ENCODE results near the gene NUMBL.
A peak's percentile ranks its signal among the peaks of the same experiment; 100 is the strongest.
"Not testable (repeated sequence)": the region's sequence is repeated elsewhere in the genome, so short reads cannot be mapped to it uniquely, and the experiment has no call there.

The NUMBL gene

GRCh38 chr19:40655684-40656083, 34.8 kb downstream of the NUMBL start:
- not testable (repeated sequence) for H3K36me3 ChIP-seq (ENCODE audit: control insufficient read depth in 2 of 2, insufficient read depth in 2 of 2, low read length in 2 of 2); H3K27me3 ChIP-seq (ENCODE audit: control insufficient read depth in 2 of 2, insufficient read depth in 2 of 2, low read length in 2 of 2); H3K27ac ChIP-seq (ENCODE audit: low read depth in 2 of 2, low read length in 2 of 2); H3K4me1 ChIP-seq (ENCODE audit: control insufficient read depth in 2 of 2, insufficient read depth in 2 of 2, low read length in 2 of 2); H3K4me3 ChIP-seq (ENCODE audit: low read length in 2 of 2); H3K9ac ChIP-seq (ENCODE audit: low read depth in 1 of 2, low read length in 2 of 2); H3K9me3 ChIP-seq (ENCODE audit: control insufficient read depth in 2 of 2, low read length in 2 of 2)

- H3K36me3 ChIP-seq (ENCODE audit: control insufficient read depth in 2 of 2, insufficient read depth in 2 of 2, low read length in 2 of 2); H3K27ac ChIP-seq (ENCODE audit: low read depth in 2 of 2, low read length in 2 of 2); H3K4me1 ChIP-seq (ENCODE audit: control insufficient read depth in 2 of 2, insufficient read depth in 2 of 2, low read length in 2 of 2); H3K9ac ChIP-seq (ENCODE audit: low read depth in 1 of 2, low read length in 2 of 2); H3K27me3 ChIP-seq (ENCODE audit: control insufficient read depth in 2 of 2, insufficient read depth in 2 of 2, low read length in 2 of 2); H3K9me3 ChIP-seq (ENCODE audit: control insufficient read depth in 2 of 2, low read length in 2 of 2); H3K4me3 ChIP-seq (ENCODE audit: low read length in 2 of 2): not testable (repeated sequence)
Measured at GRCh38 chr19:40652303-40652702, 38.1 kb downstream of the NUMBL start.

GRCh38 chr19:40650749-40651305, 39.6 kb downstream of the NUMBL start:
- Histone ChIP-seq H3K9ac (ENCODE audit: low read depth in 1 of 2, low read length in 2 of 2) (no peak overlapping the region), H3K9me3 (ENCODE audit: control insufficient read depth in 2 of 2, low read length in 2 of 2) (no peaks in the 10 kb centered on the region), H3K27me3 (ENCODE audit: control insufficient read depth in 2 of 2, insufficient read depth in 2 of 2, low read length in 2 of 2) (no peaks in the 10 kb centered on the region), H3K4me1 (ENCODE audit: control insufficient read depth in 2 of 2, insufficient read depth in 2 of 2, low read length in 2 of 2) (peaks cover 0 to 4% of the 10 kb centered on the region in 2 donors), H3K4me3 (ENCODE audit: low read length in 2 of 2) (no peak overlapping the region), H3K36me3 (ENCODE audit: control insufficient read depth in 2 of 2, insufficient read depth in 2 of 2, low read length in 2 of 2) (no peaks in the 10 kb centered on the region), H3K27ac (ENCODE audit: low read depth in 2 of 2, low read length in 2 of 2) (peak overlapping the region in 1 of 2 donors; percentile 48)

GRCh38 chr19:40649903-40650675, 40.4 kb downstream of the NUMBL start:
- not testable (repeated sequence) for H3K9ac ChIP-seq (ENCODE audit: low read depth in 1 of 2, low read length in 2 of 2); H3K4me1 ChIP-seq (ENCODE audit: control insufficient read depth in 2 of 2, insufficient read depth in 2 of 2, low read length in 2 of 2); H3K27me3 ChIP-seq (ENCODE audit: control insufficient read depth in 2 of 2, insufficient read depth in 2 of 2, low read length in 2 of 2); H3K4me3 ChIP-seq (ENCODE audit: low read length in 2 of 2); H3K36me3 ChIP-seq (ENCODE audit: control insufficient read depth in 2 of 2, insufficient read depth in 2 of 2, low read length in 2 of 2); H3K9me3 ChIP-seq (ENCODE audit: control insufficient read depth in 2 of 2, low read length in 2 of 2)
- peak overlapping the region in 1 of 2 donors; percentile 48 for H3K27ac ChIP-seq (ENCODE audit: low read depth in 2 of 2, low read length in 2 of 2)

- Histone ChIP-seq H3K36me3 (ENCODE audit: control insufficient read depth in 2 of 2, insufficient read depth in 2 of 2, low read length in 2 of 2) (no peaks in the 10 kb centered on the region), H3K27ac (ENCODE audit: low read depth in 2 of 2, low read length in 2 of 2) (peak overlapping the region; percentile 76 to 77), H3K4me1 (ENCODE audit: control insufficient read depth in 2 of 2, insufficient read depth in 2 of 2, low read length in 2 of 2) (peaks cover 0 to 4% of the 10 kb centered on the region in 2 donors), H3K4me3 (ENCODE audit: low read length in 2 of 2) (peak overlapping the region in 1 of 2 donors; percentile 28), H3K9ac (ENCODE audit: low read depth in 1 of 2, low read length in 2 of 2) (no peak overlapping the region), H3K27me3 (ENCODE audit: control insufficient read depth in 2 of 2, insufficient read depth in 2 of 2, low read length in 2 of 2) (no peaks in the 10 kb centered on the region), H3K9me3 (ENCODE audit: control insufficient read depth in 2 of 2, low read length in 2 of 2) (no peaks in the 10 kb centered on the region)
Measured at GRCh38 chr19:40646743-40647254, 43.7 kb downstream of the NUMBL start.

- Histone ChIP-seq H3K4me1 (ENCODE audit: control insufficient read depth in 2 of 2, insufficient read depth in 2 of 2, low read length in 2 of 2) (peaks cover 0 to 4% of the 10 kb centered on the region in 2 donors), H3K27ac (ENCODE audit: low read depth in 2 of 2, low read length in 2 of 2) (peak overlapping the region in 1 of 2 donors; percentile 17), H3K9me3 (ENCODE audit: control insufficient read depth in 2 of 2, low read length in 2 of 2) (no peaks in the 10 kb centered on the region), H3K9ac (ENCODE audit: low read depth in 1 of 2, low read length in 2 of 2) (no peak overlapping the region), H3K4me3 (ENCODE audit: low read length in 2 of 2) (no peak overlapping the region), H3K27me3 (ENCODE audit: control insufficient read depth in 2 of 2, insufficient read depth in 2 of 2, low read length in 2 of 2) (no peaks in the 10 kb centered on the region), H3K36me3 (ENCODE audit: control insufficient read depth in 2 of 2, insufficient read depth in 2 of 2, low read length in 2 of 2) (no peaks in the 10 kb centered on the region)
Measured at GRCh38 chr19:40642757-40643305, 47.6 kb downstream of the NUMBL start.

- no peak overlapping the region for H3K27ac ChIP-seq (ENCODE audit: low read depth in 2 of 2, low read length in 2 of 2)
Measured at GRCh38 chr19:40642051-40642706, 48.3 kb downstream of the NUMBL start.

GRCh38 chr19:40641281-40641680, 49.2 kb downstream of the NUMBL start:
- H3K27me3 ChIP-seq (ENCODE audit: control insufficient read depth in 2 of 2, insufficient read depth in 2 of 2, low read length in 2 of 2) = no peaks in the 10 kb centered on the region
- H3K9ac ChIP-seq (ENCODE audit: low read depth in 1 of 2, low read length in 2 of 2) = no peak overlapping the region
- no peaks in the 10 kb centered on the region for H3K36me3 ChIP-seq (ENCODE audit: control insufficient read depth in 2 of 2, insufficient read depth in 2 of 2, low read length in 2 of 2)
- H3K9me3 ChIP-seq (ENCODE audit: control insufficient read depth in 2 of 2, low read length in 2 of 2) = no peaks in the 10 kb centered on the region
- H3K4me3 ChIP-seq (ENCODE audit: low read length in 2 of 2) = no peak overlapping the region
- no peaks in the 10 kb centered on the region for H3K4me1 ChIP-seq (ENCODE audit: control insufficient read depth in 2 of 2, insufficient read depth in 2 of 2, low read length in 2 of 2)
- H3K27ac ChIP-seq (ENCODE audit: low read depth in 2 of 2, low read length in 2 of 2) = peak overlapping the region in 1 of 2 donors; percentile 38

More at GRCh38 chr19:40642051-40642706, 48.3 kb downstream of the NUMBL start:
- H3K4me3 ChIP-seq (ENCODE audit: low read length in 2 of 2) = no peak overlapping the region
- no peak overlapping the region for H3K9ac ChIP-seq (ENCODE audit: low read depth in 1 of 2, low read length in 2 of 2)
- H3K27me3 ChIP-seq (ENCODE audit: control insufficient read depth in 2 of 2, insufficient read depth in 2 of 2, low read length in 2 of 2) = no peaks in the 10 kb centered on the region
- H3K36me3 ChIP-seq (ENCODE audit: control insufficient read depth in 2 of 2, insufficient read depth in 2 of 2, low read length in 2 of 2) = no peaks in the 10 kb centered on the region
- H3K4me1 ChIP-seq (ENCODE audit: control insufficient read depth in 2 of 2, insufficient read depth in 2 of 2, low read length in 2 of 2) = peaks cover 0 to 4% of the 10 kb centered on the region in 2 donors
- no peaks in the 10 kb centered on the region for H3K9me3 ChIP-seq (ENCODE audit: control insufficient read depth in 2 of 2, low read length in 2 of 2)

- no peaks in the 10 kb centered on the region for H3K27me3 ChIP-seq (ENCODE audit: control insufficient read depth in 2 of 2, insufficient read depth in 2 of 2, low read length in 2 of 2)
- no peak overlapping the region for H3K4me3 ChIP-seq (ENCODE audit: low read length in 2 of 2)
- no peaks in the 10 kb centered on the region for H3K9me3 ChIP-seq (ENCODE audit: control insufficient read depth in 2 of 2, low read length in 2 of 2)
- peak overlapping the region; percentile 29 to 48 for H3K27ac ChIP-seq (ENCODE audit: low read depth in 2 of 2, low read length in 2 of 2)
- no peaks in the 10 kb centered on the region for H3K36me3 ChIP-seq (ENCODE audit: control insufficient read depth in 2 of 2, insufficient read depth in 2 of 2, low read length in 2 of 2)
- H3K9ac ChIP-seq (ENCODE audit: low read depth in 1 of 2, low read length in 2 of 2) = no peak overlapping the region
- H3K4me1 ChIP-seq (ENCODE audit: control insufficient read depth in 2 of 2, insufficient read depth in 2 of 2, low read length in 2 of 2) = no peaks in the 10 kb centered on the region
Measured at GRCh38 chr19:40640744-40641143, 49.7 kb downstream of the NUMBL start.

GRCh38 chr19:40639638-40639982, 50.8 kb downstream of the NUMBL start:
- H3K4me1 ChIP-seq (ENCODE audit: control insufficient read depth in 2 of 2, insufficient read depth in 2 of 2, low read length in 2 of 2) = no peaks in the 10 kb centered on the region
- H3K27ac ChIP-seq (ENCODE audit: low read depth in 2 of 2, low read length in 2 of 2) = no peak overlapping the region

More at GRCh38 chr19:40639638-40639982, 50.8 kb downstream of the NUMBL start:
- H3K9me3 ChIP-seq (ENCODE audit: control insufficient read depth in 2 of 2, low read length in 2 of 2) = no peaks in the 10 kb centered on the region
- no peaks in the 10 kb centered on the region for H3K27me3 ChIP-seq (ENCODE audit: control insufficient read depth in 2 of 2, insufficient read depth in 2 of 2, low read length in 2 of 2)
- no peak overlapping the region for H3K4me3 ChIP-seq (ENCODE audit: low read length in 2 of 2)
- H3K36me3 ChIP-seq (ENCODE audit: control insufficient read depth in 2 of 2, insufficient read depth in 2 of 2, low read length in 2 of 2) = no peaks in the 10 kb centered on the region
- no peak overlapping the region for H3K9ac ChIP-seq (ENCODE audit: low read depth in 1 of 2, low read length in 2 of 2)

Data from mucosa of rectum (tissue), 2 donors.